GM12892 (cell line): ENCODE results near the gene YJEFN3.

Experiments used
- POLR2A ChIP-seq: IDR thresholded peaks from 2 replicates; pipeline ENCODE4 v1.6.1; 2011; ENCODE audit warnings: low read depth, low read length, control low read depth
- POLR2AphosphoS5 ChIP-seq: IDR thresholded peaks from 2 replicates; pipeline ENCODE4 v1.6.1; 2011; ENCODE audit warnings: low read depth, low read length, control low read depth
- TAF1 ChIP-seq: IDR thresholded peaks from 2 replicates; pipeline ENCODE4 v1.6.1; 2011; ENCODE audit warnings: low read depth, mild to moderate bottlenecking, control low read depth, low read length, borderline replicate concordance

GRCh38 chr19:19517235-19517619 is 11.5 kb upstream of the YJEFN3 start:
- TF ChIP-seq POLR2A = no peak
- TF ChIP-seq POLR2AphosphoS5 = no peak
- no peak for TF ChIP-seq TAF1
